Activated naive CD8-positive, alpha-beta T cell (primary cell): ENCODE measurements around the gene NEK6.

Source experiments
- H3K27ac Mint-ChIP-seq: one replicate; pipeline ENCODE4 v1.8.0; 2021; ENCODE audit warnings: mixed read lengths
- H3K27me3 Mint-ChIP-seq: one replicate; pipeline ENCODE4 v1.8.0; 2021; ENCODE audit warnings: mixed read lengths
- H3K36me3 Mint-ChIP-seq: one replicate; pipeline ENCODE4 v1.8.0; 2021; ENCODE audit warnings: mixed read lengths
- H3K4me1 Mint-ChIP-seq: one replicate; pipeline ENCODE4 v1.8.0; 2021; ENCODE audit warnings: low read depth, mixed read lengths
- H3K4me3 Mint-ChIP-seq: one replicate; pipeline ENCODE4 v1.8.0; 2021; ENCODE audit warnings: mild to moderate bottlenecking, mixed read lengths
- H3K9me3 Mint-ChIP-seq: one replicate; pipeline ENCODE4 v1.8.0; 2021; ENCODE audit warnings: low read depth, mixed read lengths

Gene NEK6

DNA sequence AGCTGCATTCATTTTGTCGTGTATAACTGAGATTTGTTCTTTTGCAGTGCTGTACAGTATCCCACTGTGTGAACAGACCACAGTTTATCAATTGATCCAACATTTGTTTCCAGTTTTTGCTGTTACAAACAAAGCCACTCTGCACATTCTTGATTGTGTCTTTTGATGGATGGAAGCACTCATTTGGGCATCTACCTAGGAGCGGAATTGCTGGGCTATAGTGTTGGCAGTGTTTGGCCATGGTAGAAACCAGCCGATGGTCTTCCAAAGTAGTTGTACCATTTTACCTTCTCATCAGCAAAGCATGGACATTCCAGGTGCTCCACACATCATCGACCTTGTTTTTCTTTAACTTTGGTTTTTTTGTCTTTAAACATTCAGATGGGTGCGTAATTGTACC, 79.8 kb downstream of the NEK6 start:
- H3K4me1 Mint-ChIP-seq: no peaks in the 10 kb centered on the region
- no peak overlapping the region for H3K4me3 Mint-ChIP-seq
- H3K9me3 Mint-ChIP-seq: peaks cover 4% of the 10 kb centered on the region
- no peak overlapping the region for H3K27ac Mint-ChIP-seq
- H3K36me3 Mint-ChIP-seq: peaks cover 6% of the 10 kb centered on the region
- no peaks in the 10 kb centered on the region for H3K27me3 Mint-ChIP-seq

- Mint-ChIP-seq H3K36me3 (peaks cover 6% of the 10 kb centered on the region), H3K9me3 (peaks cover 4% of the 10 kb centered on the region), H3K4me1 (no peaks in the 10 kb centered on the region), H3K4me3 (no peak overlapping the region), H3K27me3 (no peaks in the 10 kb centered on the region), H3K27ac (no peak overlapping the region)
Measured at GRCh38 chr9:124339603-124340146, 81.9 kb downstream of the NEK6 start.

DNA sequence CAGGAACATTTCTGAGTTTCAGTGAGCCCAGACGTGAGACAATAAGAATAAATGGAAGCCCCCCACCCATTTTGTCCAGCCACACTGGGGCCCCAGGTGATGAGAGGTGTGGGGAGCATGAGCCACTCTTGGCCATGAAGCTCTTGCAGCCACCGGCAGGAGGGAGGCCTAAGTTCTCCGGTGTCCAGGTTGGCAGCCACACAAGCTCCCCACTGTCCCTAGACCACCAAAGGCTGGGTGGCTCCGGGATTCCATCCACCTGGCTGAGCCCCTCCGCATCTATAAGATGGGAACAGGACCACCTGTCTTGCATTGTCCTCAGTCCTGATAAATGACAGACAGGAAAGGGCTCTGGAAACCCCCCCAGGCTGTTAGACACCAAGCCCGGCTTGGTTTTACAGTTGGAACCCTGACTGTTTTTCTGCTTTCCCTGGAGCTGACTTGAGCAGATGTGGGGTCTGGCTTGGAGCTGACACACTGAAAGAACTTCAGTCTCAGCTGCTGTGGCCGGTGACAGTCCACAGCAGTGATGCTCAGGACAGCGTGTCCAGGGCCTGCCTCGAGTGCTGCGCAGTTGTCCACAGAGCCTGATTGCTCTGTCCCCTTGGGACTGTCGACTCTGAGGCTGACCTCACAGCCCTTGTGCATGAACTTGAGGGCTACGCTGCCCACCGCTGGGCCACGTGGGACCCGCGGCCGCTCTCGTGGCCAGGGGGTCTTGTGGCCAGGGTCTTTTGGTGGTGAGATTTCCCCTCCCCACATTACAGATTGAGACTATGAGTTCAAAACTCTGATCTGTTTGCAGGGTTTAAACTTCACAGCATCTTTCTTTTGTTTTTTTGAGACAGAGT, 82.7 kb downstream of the NEK6 start:
- Mint-ChIP-seq H3K4me1 (no peaks in the 10 kb centered on the region), H3K36me3 (peaks cover 6% of the 10 kb centered on the region), H3K27ac (no peak overlapping the region)

GRCh38 chr9:124341455-124342170, 83.9 kb downstream of the NEK6 start:
- no peaks in the 10 kb centered on the region for H3K4me1 Mint-ChIP-seq
- H3K9me3 Mint-ChIP-seq: peaks cover 4% of the 10 kb centered on the region
- H3K36me3 Mint-ChIP-seq: peaks cover 6% of the 10 kb centered on the region
- H3K4me3 Mint-ChIP-seq: no peak overlapping the region
- H3K27me3 Mint-ChIP-seq: no peaks in the 10 kb centered on the region
- H3K27ac Mint-ChIP-seq: no peak overlapping the region

More for the DNA sequence above, 82.7 kb downstream of the NEK6 start:
- peaks cover 4% of the 10 kb centered on the region for H3K9me3 Mint-ChIP-seq
- no peaks in the 10 kb centered on the region for H3K27me3 Mint-ChIP-seq
- H3K4me3 Mint-ChIP-seq: no peak overlapping the region

DNA sequence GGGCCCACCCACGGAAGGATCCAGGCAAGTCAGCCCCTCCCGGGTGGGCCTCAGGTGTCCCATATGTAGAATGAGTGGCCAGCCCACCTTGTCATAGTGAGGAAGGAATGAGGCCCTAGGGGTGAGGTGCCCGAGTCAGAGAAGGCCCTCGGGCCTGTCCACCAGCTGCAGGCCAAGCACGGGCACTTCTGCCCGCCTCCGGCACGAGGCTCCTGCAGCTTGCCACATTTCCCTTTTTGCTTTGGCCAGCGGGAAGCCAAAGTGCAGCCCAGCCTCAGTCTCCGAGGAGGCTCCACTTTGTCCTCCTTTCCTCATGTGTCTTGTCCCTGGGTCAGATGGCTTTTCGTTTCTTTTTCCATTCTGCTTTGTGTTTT, 84.6 kb downstream of the NEK6 start:
- no peaks in the 10 kb centered on the region for H3K4me1 Mint-ChIP-seq
- peaks cover 4% of the 10 kb centered on the region for H3K9me3 Mint-ChIP-seq
- H3K27me3 Mint-ChIP-seq: no peaks in the 10 kb centered on the region
- no peak overlapping the region for H3K27ac Mint-ChIP-seq
- peaks cover 4% of the 10 kb centered on the region for H3K36me3 Mint-ChIP-seq
- H3K4me3 Mint-ChIP-seq: no peak overlapping the region

GRCh38 chr9:124342776-124343485, 85.2 kb downstream of the NEK6 start:
- no peaks in the 10 kb centered on the region for H3K4me1 Mint-ChIP-seq
- H3K9me3 Mint-ChIP-seq: peaks cover 4% of the 10 kb centered on the region
- peaks cover 4% of the 10 kb centered on the region for H3K36me3 Mint-ChIP-seq
- no peak overlapping the region for H3K4me3 Mint-ChIP-seq
- no peaks in the 10 kb centered on the region for H3K27me3 Mint-ChIP-seq
- no peak overlapping the region for H3K27ac Mint-ChIP-seq

DNA sequence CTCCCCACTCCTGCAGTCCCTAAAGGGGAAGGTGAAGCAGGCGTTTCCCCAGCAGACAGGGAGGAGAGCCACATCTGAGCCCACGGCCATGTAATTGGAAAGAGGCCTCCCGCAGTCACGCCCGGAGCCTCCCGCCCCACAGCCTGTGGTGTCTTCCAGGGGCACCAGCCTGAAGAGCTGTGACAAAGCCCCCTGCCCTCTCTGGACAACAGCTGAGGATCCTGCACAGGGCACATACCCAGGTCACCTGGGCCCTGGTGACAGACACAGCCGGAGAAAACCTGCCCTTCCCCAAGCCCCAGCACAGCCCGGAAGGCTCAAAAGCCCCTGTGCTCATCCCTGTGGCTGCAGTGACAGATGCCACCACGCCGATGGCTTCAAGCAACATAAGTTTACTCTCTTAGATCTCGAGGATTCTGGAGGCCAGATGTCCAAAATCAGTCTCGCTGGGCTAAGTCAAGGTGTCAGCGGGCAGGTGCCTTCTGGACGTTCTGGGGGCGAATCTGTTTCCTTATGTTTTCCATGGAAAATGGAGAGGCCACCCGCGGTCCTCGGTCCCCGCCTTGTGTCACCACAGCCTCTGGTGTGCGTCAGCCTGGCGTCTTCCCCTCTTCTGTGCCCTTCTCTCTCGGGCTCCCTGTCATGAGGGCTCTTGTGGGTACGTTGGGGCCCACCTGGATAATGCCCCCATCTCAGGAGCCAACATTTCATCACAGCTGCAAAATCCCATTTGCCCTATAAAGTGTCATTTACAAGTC, 86.0 kb downstream of the NEK6 start:
- H3K36me3 Mint-ChIP-seq: no peaks in the 10 kb centered on the region
- H3K4me3 Mint-ChIP-seq: no peak overlapping the region
- H3K27me3 Mint-ChIP-seq: no peaks in the 10 kb centered on the region
- H3K4me1 Mint-ChIP-seq: no peaks in the 10 kb centered on the region
- no peaks in the 10 kb centered on the region for H3K9me3 Mint-ChIP-seq
- no peak overlapping the region for H3K27ac Mint-ChIP-seq

DNA sequence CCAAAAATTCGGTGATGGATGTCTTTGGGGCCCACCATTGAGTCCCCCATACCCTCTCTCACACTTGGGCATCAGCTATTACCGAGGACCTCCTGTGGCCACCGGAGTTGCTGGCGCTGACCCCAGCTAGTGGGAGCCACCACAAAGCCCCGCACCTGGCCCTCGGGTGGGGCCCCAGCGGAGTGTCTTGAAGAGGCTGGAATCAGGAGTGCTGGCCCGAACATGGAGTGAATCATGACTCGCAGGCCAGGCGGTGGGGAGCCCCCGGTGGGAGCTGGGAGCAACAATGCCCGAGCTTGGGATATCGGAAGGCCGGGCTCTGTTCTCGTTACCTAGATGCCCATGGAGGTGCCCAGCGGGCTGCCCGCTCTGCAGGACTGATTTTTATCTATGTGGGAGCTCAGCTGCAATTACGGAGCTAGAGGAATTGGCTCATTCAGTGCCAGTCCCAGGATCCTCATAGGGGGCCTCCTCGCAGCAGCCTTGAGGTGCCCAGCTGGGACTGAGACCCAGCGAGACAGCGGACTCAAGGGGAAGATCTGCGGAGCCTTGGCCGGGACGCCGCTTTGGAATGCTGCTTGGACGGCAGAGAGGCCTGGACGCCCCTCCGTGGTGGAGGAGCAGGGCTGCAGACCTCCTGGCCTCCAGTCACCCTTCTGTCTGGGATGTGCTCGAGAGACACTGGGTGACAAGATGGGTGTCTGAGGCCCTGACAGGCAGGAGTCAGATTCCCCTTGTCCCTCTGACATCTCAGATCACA, 86.7 kb downstream of the NEK6 start:
- no peak overlapping the region for H3K4me3 Mint-ChIP-seq
- H3K9me3 Mint-ChIP-seq: no peaks in the 10 kb centered on the region
- no peak overlapping the region for H3K27ac Mint-ChIP-seq
- H3K27me3 Mint-ChIP-seq: no peaks in the 10 kb centered on the region
- H3K4me1 Mint-ChIP-seq: no peaks in the 10 kb centered on the region
- no peaks in the 10 kb centered on the region for H3K36me3 Mint-ChIP-seq

DNA sequence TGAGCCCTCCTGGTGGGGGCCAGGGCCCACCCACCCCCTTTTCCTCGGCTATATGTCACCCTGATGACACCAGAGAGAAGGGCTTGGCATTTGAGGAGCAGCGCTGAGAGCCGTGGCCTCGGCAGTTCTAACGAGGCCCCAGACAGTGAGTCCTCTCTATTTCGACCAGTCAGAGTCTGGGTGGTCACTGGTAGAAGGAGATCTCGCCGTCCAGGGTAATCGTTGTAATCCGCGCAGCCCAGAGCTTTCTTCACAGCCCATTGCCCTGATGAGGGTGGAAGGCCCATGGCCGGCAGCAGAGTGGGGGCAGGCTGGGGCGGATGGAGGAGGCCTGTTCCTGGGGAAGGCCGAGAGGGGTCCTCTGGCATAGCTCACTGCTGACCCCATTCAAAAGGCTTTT, 87.3 kb downstream of the NEK6 start:
- H3K4me1 Mint-ChIP-seq: no peaks in the 10 kb centered on the region

GRCh38 chr9:124345751-124346281, 88.1 kb downstream of the NEK6 start:
- Mint-ChIP-seq H3K36me3 (no peaks in the 10 kb centered on the region), H3K4me3 (no peak overlapping the region), H3K27ac (no peak overlapping the region), H3K9me3 (no peaks in the 10 kb centered on the region), H3K27me3 (no peaks in the 10 kb centered on the region), H3K4me1 (no peaks in the 10 kb centered on the region)

More for the DNA sequence above, 87.3 kb downstream of the NEK6 start:
- H3K27ac Mint-ChIP-seq: no peak overlapping the region
- H3K9me3 Mint-ChIP-seq: no peaks in the 10 kb centered on the region
- no peak overlapping the region for H3K4me3 Mint-ChIP-seq
- no peaks in the 10 kb centered on the region for H3K36me3 Mint-ChIP-seq
- no peaks in the 10 kb centered on the region for H3K27me3 Mint-ChIP-seq

DNA sequence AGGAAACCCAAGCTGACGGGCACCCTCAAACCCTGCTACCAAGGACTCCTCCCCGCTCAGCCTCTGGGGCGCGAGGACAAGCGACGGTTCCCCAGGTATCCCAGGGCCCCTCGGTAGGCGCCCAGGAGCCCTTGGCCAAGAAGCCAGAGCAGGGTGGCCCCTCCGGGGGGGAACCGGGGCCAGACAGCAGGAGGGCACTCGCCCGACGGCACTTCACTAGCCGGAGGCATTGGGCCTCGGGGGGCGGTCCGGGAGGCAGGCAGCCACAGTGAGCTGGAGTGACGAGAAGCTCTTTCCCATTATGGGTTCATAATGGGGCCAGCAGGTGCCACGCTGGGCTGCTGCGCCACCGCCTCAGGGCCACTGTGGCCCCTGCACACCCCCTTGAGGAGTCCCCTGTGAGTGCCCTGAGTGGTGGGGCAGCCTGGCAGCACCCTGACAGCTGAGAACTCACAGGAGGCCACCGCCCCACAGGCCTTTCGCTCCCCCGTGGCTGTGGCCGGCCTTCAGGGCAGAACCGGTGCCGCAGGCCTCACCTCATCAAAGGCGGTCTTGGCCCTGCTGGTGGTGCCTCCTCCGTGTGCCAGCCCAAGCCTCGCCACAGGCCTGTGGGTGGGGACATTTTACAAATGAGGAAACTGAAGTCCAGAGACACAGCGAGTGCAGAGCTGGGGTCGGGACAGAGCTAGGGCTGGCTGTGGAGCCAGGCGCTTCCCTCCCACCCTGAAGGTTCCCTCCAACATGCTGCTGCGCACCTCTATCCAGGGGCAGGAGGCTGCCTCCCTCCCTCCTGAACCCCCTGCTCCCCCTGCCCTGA, 88.8 kb downstream of the NEK6 start:
- H3K4me1 Mint-ChIP-seq: no peaks in the 10 kb centered on the region
- no peaks in the 10 kb centered on the region for H3K9me3 Mint-ChIP-seq
- no peak overlapping the region for H3K27ac Mint-ChIP-seq
- no peaks in the 10 kb centered on the region for H3K27me3 Mint-ChIP-seq
- no peak overlapping the region for H3K4me3 Mint-ChIP-seq
- H3K36me3 Mint-ChIP-seq: no peaks in the 10 kb centered on the region

DNA sequence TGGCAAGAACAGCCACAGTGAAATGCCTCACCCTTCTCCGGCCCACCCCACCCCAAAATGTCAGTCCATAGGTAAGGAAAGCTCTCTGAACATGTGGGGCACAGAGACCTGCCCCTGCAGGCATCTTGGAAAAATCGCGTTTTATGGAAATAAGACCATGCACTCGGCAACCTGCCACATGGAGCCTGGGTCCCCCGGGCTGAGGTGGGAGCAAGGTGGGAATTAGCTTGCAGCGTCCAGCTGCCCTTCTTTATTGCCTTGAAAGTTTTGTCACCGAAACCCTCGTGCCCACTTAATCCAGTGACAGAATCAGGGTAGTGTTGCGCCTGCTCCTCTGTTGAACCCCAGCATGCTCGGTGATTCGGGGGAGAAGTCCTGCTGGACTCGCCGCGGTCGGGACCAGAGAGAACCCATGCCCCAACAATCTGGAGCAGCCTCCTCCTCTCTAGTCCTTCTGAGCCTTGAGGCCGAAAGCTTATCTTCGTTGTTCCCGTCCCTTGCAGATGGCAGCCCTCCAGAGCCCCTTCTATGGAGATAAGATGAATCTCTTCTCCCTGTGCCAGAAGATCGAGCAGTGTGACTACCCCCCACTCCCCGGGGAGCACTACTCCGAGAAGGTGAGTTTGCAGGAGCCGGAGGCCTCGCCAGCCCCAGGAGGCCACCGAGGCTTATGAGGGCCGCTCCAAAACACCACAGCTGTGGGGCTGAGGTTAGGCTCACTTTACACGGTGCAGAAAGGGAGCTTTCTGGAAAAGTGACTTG, 89.6 kb downstream of the NEK6 start:
- H3K36me3 Mint-ChIP-seq: no peaks in the 10 kb centered on the region
- no peaks in the 10 kb centered on the region for H3K27me3 Mint-ChIP-seq
- no peak overlapping the region for H3K27ac Mint-ChIP-seq
- no peaks in the 10 kb centered on the region for H3K4me1 Mint-ChIP-seq
- no peaks in the 10 kb centered on the region for H3K9me3 Mint-ChIP-seq
- H3K4me3 Mint-ChIP-seq: no peak overlapping the region
